Measurements from ENCODE around the gene PRKAA1.
"Not testable (repeated sequence)": the region's sequence is repeated elsewhere in the genome, so short reads cannot be mapped to it uniquely, and the experiment has no call there.

The PRKAA1 gene

DNA sequence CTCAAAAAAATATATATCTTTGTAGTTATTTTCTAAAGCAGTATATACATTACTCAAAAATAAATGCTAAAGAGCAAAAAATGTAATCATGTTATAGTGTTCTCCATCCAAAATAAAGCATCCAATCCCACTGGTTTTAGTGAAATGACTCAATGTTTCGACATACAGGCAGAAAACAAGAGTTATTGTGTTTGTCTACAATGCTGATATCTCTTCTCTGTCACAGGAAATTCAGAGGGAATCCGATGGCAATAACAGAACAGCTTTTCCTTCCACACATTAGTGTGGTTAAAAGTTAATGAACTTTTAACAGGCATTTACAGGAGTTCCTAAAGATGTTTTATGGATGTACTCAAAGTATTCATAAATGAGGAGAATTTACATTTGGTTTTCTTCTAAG is 54.4 kb downstream of the PRKAA1 start:
- Histone ChIP-seq H3K36me3 (ENCODE audit: insufficient read depth, low read depth, low read length) (no peaks in the 10 kb centered on the region), H3K9ac (ENCODE audit: low read depth, low read length) (no peak overlapping the region), H3K27ac (ENCODE audit: low read length) (no peak overlapping the region), H3K4me3 (ENCODE audit: low read length) (no peak overlapping the region), H3K9me3 (ENCODE audit: insufficient read depth, low read depth, low read length) (no peaks in the 10 kb centered on the region), H3K27me3 (ENCODE audit: insufficient read depth, low read length) (no peaks in the 10 kb centered on the region), H3K4me1 (ENCODE audit: insufficient read depth, low read length) (no peaks in the 10 kb centered on the region)

DNA sequence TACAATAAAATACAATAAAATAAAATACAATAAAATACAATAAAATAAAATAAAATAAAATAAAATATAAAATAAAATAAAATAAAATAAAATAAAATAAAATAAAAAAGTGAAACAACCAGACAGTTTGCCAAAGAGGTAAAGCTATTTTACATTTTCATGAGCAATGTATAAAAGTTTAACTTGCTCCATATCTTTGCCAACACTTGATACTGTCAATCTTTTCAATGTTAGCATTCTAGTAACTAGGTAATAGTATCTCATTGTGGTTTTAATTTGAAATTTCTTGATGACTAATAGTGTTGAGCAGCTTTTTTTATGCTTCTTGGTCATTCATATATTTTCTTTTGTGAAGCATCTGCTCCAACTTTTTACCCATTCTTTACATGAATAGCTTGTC is 59.7 kb downstream of the PRKAA1 start:
- H3K27me3 ChIP-seq (ENCODE audit: insufficient read depth, low read length), result no peaks in the 10 kb centered on the region
- no peaks in the 10 kb centered on the region for H3K4me1 ChIP-seq (ENCODE audit: insufficient read depth, low read length)
- H3K9me3 ChIP-seq (ENCODE audit: insufficient read depth, low read depth, low read length), result no peaks in the 10 kb centered on the region
- H3K36me3 ChIP-seq (ENCODE audit: insufficient read depth, low read depth, low read length), result no peaks in the 10 kb centered on the region
- H3K27ac ChIP-seq (ENCODE audit: low read length), result no peak overlapping the region
- H3K4me3 ChIP-seq (ENCODE audit: low read length), result no peak overlapping the region
- H3K9ac ChIP-seq (ENCODE audit: low read depth, low read length), result no peak overlapping the region

DNA sequence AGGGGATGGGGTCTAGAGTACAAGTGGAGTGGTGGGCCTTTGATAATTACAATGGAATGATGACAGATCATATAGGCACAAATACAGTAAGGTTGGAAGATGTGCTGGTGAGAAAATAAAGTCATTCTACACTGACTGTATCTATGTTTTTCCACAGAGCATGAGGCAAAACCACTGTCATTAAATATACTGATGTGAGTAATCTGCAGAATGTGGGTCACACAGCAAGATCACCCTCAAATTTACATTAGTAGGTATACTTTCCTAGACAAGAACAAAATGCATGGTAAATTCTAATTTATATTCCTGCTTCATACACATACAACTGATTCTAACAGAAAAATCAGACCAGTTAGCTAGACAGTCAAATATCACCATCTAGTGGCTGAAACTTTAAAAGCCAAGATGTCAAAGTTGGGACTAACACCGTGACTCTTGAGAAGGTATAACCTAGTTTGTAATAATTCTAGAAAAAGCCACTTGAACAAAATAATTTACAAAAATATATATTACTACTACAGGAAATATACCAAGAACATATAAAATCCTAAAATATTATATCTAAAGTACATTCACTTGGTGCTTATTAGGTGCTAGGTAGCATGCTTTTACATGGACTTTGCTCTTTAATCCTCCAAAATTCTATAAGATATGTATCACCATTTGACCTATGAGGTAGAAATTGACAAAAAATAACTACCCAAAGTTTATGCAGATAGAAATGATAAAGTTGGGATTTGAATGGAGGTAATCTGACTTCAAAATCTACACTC is 61.9 kb downstream of the PRKAA1 start:
- H3K27me3 ChIP-seq (ENCODE audit: insufficient read depth, low read length), result no peaks in the 10 kb centered on the region
- H3K4me1 ChIP-seq (ENCODE audit: insufficient read depth, low read length), result no peaks in the 10 kb centered on the region
- no peaks in the 10 kb centered on the region for H3K36me3 ChIP-seq (ENCODE audit: insufficient read depth, low read depth, low read length)
- H3K27ac ChIP-seq (ENCODE audit: low read length), result no peak overlapping the region
- H3K9me3 ChIP-seq (ENCODE audit: insufficient read depth, low read depth, low read length), result no peaks in the 10 kb centered on the region
- H3K4me3 ChIP-seq (ENCODE audit: low read length), result no peak overlapping the region
- H3K9ac ChIP-seq (ENCODE audit: low read depth, low read length), result no peak overlapping the region

DNA sequence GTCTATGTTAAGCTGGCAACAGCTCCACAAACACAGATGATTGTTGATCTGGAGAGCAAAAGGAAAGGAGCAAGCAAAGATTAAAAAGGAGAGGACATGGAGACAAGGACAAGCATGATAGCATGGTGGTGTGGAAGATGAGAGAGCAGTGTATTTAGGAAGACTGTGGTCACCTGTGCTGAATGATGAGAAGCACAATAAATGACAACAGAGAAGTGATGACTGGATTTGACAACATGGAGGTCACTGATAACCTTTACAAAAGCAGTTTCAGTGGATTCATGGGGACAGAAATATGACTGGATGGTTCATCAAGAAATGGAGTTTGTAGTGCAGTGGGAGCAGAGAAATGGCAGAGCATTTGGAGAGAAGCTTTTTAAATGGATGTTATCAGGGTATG is 62.6 kb downstream of the PRKAA1 start:
- no peaks in the 10 kb centered on the region for H3K27me3 ChIP-seq (ENCODE audit: insufficient read depth, low read length)
- no peak overlapping the region for H3K9ac ChIP-seq (ENCODE audit: low read depth, low read length)
- no peak overlapping the region for H3K4me3 ChIP-seq (ENCODE audit: low read length)
- H3K36me3 ChIP-seq (ENCODE audit: insufficient read depth, low read depth, low read length), result no peaks in the 10 kb centered on the region
- no peaks in the 10 kb centered on the region for H3K9me3 ChIP-seq (ENCODE audit: insufficient read depth, low read depth, low read length)
- no peak overlapping the region for H3K27ac ChIP-seq (ENCODE audit: low read length)
- H3K4me1 ChIP-seq (ENCODE audit: insufficient read depth, low read length), result no peaks in the 10 kb centered on the region

DNA sequence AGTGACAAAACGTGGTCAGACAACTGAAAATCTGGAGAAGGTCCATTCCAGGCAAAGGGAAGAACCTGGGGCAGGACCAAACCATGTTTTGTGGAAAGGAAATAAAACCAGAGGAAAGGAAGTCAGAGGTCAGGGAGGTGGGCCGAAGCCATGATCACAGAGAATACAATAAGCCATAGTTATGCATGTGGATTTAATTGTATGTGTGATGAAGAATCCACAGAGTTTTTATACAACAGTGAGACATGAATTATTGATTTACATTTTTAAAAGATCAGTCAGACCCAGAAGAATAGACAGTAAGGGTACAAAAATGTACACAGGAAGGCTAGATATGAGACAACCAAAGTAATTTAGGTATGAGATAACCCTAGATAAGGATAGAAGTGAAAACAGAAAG is 63.2 kb downstream of the PRKAA1 start:
- no peak overlapping the region for H3K9ac ChIP-seq (ENCODE audit: low read depth, low read length)
- no peak overlapping the region for H3K27ac ChIP-seq (ENCODE audit: low read length)
- H3K27me3 ChIP-seq (ENCODE audit: insufficient read depth, low read length), result no peaks in the 10 kb centered on the region
- no peak overlapping the region for H3K4me3 ChIP-seq (ENCODE audit: low read length)
- no peaks in the 10 kb centered on the region for H3K36me3 ChIP-seq (ENCODE audit: insufficient read depth, low read depth, low read length)
- H3K9me3 ChIP-seq (ENCODE audit: insufficient read depth, low read depth, low read length), result no peaks in the 10 kb centered on the region
- no peaks in the 10 kb centered on the region for H3K4me1 ChIP-seq (ENCODE audit: insufficient read depth, low read length)

DNA sequence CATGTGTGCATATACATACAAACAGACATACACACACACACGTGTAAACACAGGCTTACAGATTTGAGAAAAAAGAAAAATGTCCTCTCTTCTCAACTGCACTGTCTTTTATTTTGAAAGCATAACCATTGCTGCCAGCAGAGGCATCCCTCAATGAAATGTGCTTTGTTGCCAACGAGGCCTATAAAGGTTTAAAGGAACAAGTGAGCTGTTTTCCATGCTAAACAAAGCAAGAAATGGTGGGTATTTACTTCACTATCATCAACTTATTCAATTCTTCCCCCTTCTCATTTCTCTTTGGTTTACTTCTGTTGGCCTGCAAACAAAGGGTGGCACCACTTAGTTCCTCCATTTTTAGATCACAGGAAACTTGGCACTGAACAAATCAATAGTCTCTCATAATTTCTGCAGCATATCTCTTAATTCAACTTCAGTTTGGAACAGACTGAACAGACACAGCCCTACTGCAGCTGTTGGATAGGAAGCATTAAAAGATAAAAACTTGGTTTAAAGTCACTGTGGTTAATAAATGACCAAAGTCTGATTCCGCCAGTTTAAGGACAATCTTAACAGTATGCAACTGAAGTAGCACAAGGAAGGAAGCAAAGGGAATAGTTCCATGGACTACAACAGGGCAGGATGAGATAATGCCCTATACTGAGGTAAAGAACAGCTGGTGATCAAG is 64.2 kb downstream of the PRKAA1 start:
- no peaks in the 10 kb centered on the region for H3K36me3 ChIP-seq (ENCODE audit: insufficient read depth, low read depth, low read length)
- no peak overlapping the region for H3K27ac ChIP-seq (ENCODE audit: low read length)
- H3K27me3 ChIP-seq (ENCODE audit: insufficient read depth, low read length), result no peaks in the 10 kb centered on the region
- no peak overlapping the region for H3K9ac ChIP-seq (ENCODE audit: low read depth, low read length)
- no peaks in the 10 kb centered on the region for H3K4me1 ChIP-seq (ENCODE audit: insufficient read depth, low read length)
- no peaks in the 10 kb centered on the region for H3K9me3 ChIP-seq (ENCODE audit: insufficient read depth, low read depth, low read length)
- H3K4me3 ChIP-seq (ENCODE audit: low read length), result no peak overlapping the region

DNA sequence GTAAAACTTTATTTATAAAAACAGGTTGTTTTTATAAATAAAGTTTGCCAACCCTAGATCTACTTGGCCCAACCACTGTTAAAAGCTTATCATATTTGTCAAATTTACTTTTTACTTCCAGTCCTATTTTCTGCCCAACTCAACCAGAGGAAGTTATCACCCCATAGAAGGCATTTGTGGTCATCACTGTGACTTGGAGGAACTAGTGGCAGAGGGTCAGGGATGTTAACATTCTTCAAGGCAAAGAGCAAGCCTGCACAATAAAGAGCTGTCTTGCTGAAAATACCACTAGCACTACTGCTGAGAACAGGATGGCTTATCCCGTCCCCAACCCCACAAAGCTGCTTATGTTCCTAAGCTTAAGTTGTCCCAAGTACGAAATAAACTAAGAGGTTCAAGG is 64.7 kb downstream of the PRKAA1 start:
- Histone ChIP-seq H3K4me1 (ENCODE audit: insufficient read depth, low read length) (no peaks in the 10 kb centered on the region), H3K9ac (ENCODE audit: low read depth, low read length) (no peak overlapping the region), H3K9me3 (ENCODE audit: insufficient read depth, low read depth, low read length) (no peaks in the 10 kb centered on the region), H3K27me3 (ENCODE audit: insufficient read depth, low read length) (no peaks in the 10 kb centered on the region), H3K4me3 (ENCODE audit: low read length) (no peak overlapping the region), H3K36me3 (ENCODE audit: insufficient read depth, low read depth, low read length) (no peaks in the 10 kb centered on the region), H3K27ac (ENCODE audit: low read length) (no peak overlapping the region)

DNA sequence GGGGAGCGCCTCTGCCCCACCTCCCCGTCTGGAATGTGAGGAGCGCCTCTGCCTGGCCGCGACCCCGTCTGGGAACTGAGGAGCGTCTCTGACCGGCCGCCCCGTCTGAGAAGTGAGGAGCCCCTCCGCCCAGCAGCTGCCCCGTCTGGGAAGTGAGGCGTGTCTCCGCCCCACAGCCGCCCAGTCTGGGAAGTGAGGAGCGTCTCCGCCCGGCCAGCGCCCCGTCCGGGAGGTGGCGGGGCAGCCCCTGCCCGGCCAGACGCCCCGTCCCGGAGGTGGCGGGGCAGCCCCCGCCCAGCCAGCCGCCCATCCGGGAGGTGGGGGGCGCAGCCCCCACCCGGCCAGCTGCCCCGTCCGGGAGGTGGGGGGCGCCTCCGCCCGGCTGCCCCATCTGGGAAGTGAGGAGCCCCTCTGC is 75.7 kb downstream of the PRKAA1 start:
- H3K27ac ChIP-seq (ENCODE audit: low read length); H3K27me3 ChIP-seq (ENCODE audit: insufficient read depth, low read length); H3K9ac ChIP-seq (ENCODE audit: low read depth, low read length); H3K4me1 ChIP-seq (ENCODE audit: insufficient read depth, low read length); H3K4me3 ChIP-seq (ENCODE audit: low read length): not testable (repeated sequence)
- H3K9me3 ChIP-seq (ENCODE audit: insufficient read depth, low read depth, low read length), result peaks cover 25% of the 10 kb centered on the region
- H3K36me3 ChIP-seq (ENCODE audit: insufficient read depth, low read depth, low read length), result peaks cover 20% of the 10 kb centered on the region; the same call in 1 of the 2 replicates

DNA sequence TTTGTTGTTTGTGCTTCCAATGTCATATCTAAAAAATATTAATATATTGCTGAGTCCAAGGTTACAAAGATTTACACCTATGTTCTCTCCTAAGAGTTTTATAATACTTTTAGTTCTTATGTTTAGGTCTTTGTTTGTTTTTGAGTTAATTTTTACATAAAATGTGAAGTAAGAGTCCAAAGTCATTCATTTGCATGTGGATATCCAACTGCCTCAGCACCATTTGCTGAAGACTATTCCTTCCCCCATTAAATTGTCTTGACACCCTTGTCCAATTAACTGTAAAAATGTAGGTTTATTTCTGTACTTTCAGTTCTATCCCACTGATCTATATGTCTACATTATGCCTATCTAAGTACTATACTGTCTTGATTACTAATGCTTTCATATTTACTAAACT is 78.1 kb downstream of the PRKAA1 start:
- Histone ChIP-seq H3K27me3 (ENCODE audit: insufficient read depth, low read length) (no peaks in the 10 kb centered on the region), H3K27ac (ENCODE audit: low read length) (no peak overlapping the region), H3K4me1 (ENCODE audit: insufficient read depth, low read length) (no peaks in the 10 kb centered on the region), H3K9ac (ENCODE audit: low read depth, low read length) (no peak overlapping the region), H3K4me3 (ENCODE audit: low read length) (no peak overlapping the region), H3K36me3 (ENCODE audit: insufficient read depth, low read depth, low read length) (peaks cover 17% of the 10 kb centered on the region; the same call in 1 of the 2 replicates), H3K9me3 (ENCODE audit: insufficient read depth, low read depth, low read length) (peaks cover 25% of the 10 kb centered on the region)

DNA sequence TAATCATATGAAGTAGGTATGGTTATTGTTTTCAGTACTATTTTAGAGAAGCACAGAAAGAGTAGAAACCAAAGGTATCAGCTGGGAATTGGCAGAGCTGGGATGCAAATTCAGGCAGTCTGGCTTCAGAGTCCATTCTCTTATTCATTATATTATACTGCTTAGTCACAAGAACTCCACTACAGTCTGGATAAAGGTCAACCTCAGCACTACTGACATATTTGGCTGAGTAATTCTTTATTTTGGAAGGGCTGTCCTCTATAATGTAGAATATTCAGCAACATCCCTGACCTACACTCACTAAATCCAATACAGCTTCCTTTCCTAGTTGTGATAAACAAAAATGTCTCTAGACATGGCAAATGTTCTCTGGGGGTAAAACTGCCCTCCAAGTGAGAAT is 80.9 kb downstream of the PRKAA1 start:
- no peak overlapping the region for H3K27ac ChIP-seq (ENCODE audit: low read length)
- no peaks in the 10 kb centered on the region for H3K27me3 ChIP-seq (ENCODE audit: insufficient read depth, low read length)

DNA sequence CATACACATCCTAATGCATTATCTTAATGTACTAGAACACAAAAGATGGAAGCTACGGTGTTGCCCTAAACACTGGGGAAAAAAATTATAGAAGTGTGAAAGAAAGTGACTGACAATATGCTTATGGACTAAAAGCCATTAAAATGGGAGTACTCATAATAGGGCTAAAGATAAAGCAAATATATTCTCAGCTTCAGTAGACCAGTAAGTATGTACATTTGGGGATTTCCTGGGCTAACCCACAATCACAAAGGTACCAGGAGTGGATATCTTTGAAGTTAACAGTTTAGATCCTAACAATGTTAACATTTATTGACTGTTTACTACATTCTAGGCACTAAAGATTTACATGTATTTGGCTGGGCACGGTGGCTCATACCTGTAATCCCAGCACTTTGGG is 81.6 kb downstream of the PRKAA1 start:
- Histone ChIP-seq H3K4me3 (ENCODE audit: low read length) (no peak overlapping the region), H3K36me3 (ENCODE audit: insufficient read depth, low read depth, low read length) (peaks cover 11% of the 10 kb centered on the region; the same call in 1 of the 2 replicates), H3K27me3 (ENCODE audit: insufficient read depth, low read length) (no peaks in the 10 kb centered on the region), H3K9me3 (ENCODE audit: insufficient read depth, low read depth, low read length) (peaks cover 11% of the 10 kb centered on the region; the same call in 1 of the 2 replicates), H3K9ac (ENCODE audit: low read depth, low read length) (no peak overlapping the region), H3K4me1 (ENCODE audit: insufficient read depth, low read length) (no peaks in the 10 kb centered on the region), H3K27ac (ENCODE audit: low read length) (no peak overlapping the region)

More for the DNA sequence above, 80.9 kb downstream of the PRKAA1 start:
- H3K9me3 ChIP-seq (ENCODE audit: insufficient read depth, low read depth, low read length), result peaks cover 16% of the 10 kb centered on the region; the same call in 1 of the 2 replicates
- H3K9ac ChIP-seq (ENCODE audit: low read depth, low read length), result no peak overlapping the region
- peaks cover 11% of the 10 kb centered on the region; the same call in 1 of the 2 replicates for H3K36me3 ChIP-seq (ENCODE audit: insufficient read depth, low read depth, low read length)
- H3K4me3 ChIP-seq (ENCODE audit: low read length), result no peak overlapping the region
- H3K4me1 ChIP-seq (ENCODE audit: insufficient read depth, low read length), result no peaks in the 10 kb centered on the region

DNA sequence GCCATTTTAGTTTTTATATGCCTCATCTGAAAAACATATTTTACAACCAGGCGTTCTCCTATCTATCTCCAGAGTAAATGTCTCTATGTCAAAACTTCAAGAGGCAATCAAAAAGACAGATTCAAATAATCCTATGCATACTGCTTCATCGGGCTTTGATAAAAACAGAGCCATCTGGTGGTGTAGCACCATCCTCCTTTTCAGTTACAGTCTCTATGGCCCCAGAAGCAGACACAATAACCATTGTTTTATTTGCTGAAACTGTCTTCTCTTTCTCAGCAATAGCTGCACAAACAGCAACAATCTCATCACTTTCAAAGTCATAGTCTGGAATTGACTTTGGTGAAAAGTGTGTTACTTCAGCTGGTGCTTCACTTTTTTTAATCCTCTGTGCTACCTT is 82.2 kb downstream of the PRKAA1 start:
- Histone ChIP-seq H3K4me3 (ENCODE audit: low read length) (no peak overlapping the region), H3K4me1 (ENCODE audit: insufficient read depth, low read length) (no peaks in the 10 kb centered on the region), H3K9me3 (ENCODE audit: insufficient read depth, low read depth, low read length) (peaks cover 5% of the 10 kb centered on the region; the same call in 1 of the 2 replicates), H3K9ac (ENCODE audit: low read depth, low read length) (no peak overlapping the region), H3K36me3 (ENCODE audit: insufficient read depth, low read depth, low read length) (peaks cover 5% of the 10 kb centered on the region; the same call in 1 of the 2 replicates), H3K27me3 (ENCODE audit: insufficient read depth, low read length) (no peaks in the 10 kb centered on the region), H3K27ac (ENCODE audit: low read length) (no peak overlapping the region)

All from iPS-20b (cell line).